Effector CD8-positive, alpha-beta T cell (primary cell): ENCODE data around the gene CERKL.
"Not testable (repeated sequence)": the region's sequence is repeated elsewhere in the genome, so short reads cannot be mapped to it uniquely, and the experiment has no call there.

ENCODE experiments used
- DNase-seq: peaks from one replicate; lab custom pipeline; 2025; lab: John Stamatoyannopoulos, UW
- total RNA-seq, 4 experiments: gene quantifications; one replicate each; lab custom pipeline; 2026; lab: John Stamatoyannopoulos, UW

The CERKL gene, protein sequence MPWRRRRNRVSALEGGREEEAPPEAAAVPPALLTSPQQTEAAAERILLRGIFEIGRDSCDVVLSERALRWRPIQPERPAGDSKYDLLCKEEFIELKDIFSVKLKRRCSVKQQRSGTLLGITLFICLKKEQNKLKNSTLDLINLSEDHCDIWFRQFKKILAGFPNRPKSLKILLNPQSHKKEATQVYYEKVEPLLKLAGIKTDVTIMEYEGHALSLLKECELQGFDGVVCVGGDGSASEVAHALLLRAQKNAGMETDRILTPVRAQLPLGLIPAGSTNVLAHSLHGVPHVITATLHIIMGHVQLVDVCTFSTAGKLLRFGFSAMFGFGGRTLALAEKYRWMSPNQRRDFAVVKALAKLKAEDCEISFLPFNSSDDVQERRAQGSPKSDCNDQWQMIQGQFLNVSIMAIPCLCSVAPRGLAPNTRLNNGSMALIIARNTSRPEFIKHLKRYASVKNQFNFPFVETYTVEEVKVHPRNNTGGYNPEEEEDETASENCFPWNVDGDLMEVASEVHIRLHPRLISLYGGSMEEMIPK
- total RNA-seq: 0 to 0.24 (median 0.09) reads per million in 4 experiments

DNA sequence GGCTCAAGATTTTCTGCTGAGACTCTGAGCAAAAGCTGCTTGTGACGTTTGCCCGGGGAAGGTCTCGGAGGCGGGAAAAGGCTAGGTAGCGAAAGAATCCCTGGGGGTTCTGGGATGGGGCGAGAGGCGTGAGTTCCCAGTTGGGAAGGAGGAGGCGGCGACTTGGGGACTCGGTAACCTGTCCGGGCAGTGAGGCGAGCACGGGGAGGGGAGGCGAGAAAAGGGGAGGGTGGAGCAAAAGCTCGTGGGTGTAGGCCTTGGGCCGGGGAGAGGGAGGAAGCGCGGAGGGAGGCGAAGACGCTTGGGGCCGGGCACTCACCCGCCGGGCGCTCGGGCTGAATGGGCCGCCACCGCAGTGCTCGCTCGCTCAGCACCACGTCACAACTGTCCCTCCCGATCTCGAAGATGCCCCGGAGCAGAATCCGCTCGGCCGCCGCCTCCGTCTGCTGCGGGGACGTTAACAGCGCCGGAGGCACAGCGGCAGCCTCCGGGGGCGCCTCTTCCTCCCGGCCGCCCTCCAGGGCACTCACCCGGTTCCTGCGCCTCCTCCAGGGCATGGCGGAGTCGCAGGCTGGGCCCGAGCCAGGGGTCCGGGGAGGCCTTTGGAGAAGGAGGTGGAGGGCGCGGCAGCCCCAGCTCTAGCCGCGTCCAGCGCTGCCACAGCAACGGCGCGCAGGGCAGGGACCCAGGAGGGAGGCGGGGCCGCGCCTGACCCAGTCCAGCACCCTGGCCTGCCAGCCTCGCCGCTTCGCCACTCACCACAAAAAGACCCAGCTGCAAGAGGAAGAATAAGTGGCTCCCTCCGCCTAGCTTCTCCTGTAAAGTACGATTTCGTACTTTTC, at the start of gene CERKL:
Gene CERKL (minus strand): TSS at position 656 of the 842 bp plus-strand sequence. CDS start 99 bp downstream, at position 557.
- no peak for DNase-seq

DNA sequence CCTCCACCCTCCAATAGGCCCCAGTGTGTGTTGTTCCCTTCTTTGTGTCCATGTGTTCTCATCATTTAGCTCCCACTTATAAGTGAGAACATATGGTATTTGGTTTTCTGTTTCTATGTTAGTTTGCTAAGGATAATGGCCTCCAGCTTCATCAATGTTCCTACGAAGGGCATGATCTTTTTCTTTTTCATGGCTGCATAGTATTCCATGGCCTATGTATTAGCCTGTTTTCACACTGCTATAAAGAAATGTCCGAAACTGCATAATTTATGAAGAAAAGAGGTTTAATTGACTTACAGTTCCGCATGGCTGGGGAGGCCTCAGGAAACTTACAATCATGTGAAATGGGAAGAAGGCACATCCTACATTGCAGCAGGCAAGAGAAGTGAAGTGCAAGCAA, 45.6 kb upstream of the CERKL start:
- DNase-seq: not testable (repeated sequence)

DNA sequence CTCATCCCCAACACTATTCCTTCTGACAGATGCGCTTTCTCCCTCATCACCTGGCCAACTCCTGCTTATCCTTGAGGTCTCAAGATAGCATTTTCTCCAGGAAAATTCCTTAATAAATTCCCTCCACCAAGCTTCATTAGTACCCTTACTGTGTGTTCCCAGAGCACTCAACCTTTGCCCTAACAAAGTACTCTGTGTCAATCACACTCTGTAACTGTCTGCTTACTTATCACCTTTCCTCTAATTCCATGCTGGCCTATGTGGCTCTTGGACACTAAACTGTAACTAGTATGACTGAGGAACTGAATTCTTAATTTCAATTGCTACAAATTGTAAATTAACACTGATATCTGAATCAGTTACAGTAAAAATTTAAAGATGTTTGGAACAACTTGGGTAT, 41.3 kb upstream of the CERKL start:
- DNase-seq: no peak

GRCh38 chr2:181697571-181697970, 40.7 kb upstream of the CERKL start:
- DNase-seq: no peak

GRCh38 chr2:181697126-181697525, 40.2 kb upstream of the CERKL start:
- no peak for DNase-seq

DNA sequence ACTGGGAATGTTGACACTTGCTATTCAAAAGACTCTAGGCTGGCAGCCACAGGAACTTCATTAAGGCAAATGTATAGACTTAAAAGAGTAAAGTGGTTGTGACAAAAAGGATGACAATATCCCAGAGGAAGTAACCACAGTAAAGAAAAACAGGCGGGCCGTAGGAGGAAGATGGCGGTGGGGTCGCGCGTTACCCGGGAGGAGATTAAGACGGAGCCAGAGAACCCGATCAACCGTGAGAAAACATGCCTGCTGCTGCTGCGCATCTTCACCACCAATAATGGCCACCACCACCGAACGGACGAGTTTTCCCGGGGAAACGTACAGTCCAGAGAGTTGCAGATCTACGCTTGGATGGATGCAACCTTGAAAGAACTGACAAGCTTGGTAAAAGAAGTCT, 37.4 kb upstream of the CERKL start:
- DNase-seq: no peak

- no peak for DNase-seq
These were observed 34.0 kb upstream of the CERKL start for GRCh38 chr2:181690860-181691259.

DNA sequence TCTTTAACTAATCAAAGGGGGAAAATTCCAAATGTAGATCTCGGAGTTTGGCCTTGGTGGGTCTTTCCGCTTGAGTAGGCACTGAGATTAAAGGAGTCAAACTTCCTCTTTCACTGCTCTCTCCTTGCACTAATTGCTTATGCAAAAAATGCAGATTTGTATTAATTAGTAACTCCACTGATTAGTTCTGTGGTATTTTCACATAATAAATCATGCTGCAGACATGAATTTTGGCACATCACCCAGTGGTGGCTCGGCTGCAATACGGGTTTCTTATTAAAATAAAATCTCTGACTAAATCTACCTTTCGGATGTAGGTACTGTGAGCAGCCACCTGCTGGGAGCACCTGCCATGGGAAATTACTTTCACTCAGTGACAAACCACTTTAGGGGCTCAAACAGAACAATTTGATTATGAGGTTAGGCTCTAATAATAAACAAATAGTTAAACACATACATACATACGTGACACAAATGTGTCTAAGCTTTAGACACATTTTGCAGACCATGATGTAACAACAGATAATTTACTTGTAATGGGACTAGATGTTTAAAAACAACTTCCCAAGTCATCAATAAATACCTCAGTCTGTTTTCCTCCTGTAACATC, 29.8 kb upstream of the CERKL start:
- no peak for DNase-seq

GRCh38 chr2:181685150-181685688, 28.3 kb upstream of the CERKL start:
- DNase-seq: no peak

DNA sequence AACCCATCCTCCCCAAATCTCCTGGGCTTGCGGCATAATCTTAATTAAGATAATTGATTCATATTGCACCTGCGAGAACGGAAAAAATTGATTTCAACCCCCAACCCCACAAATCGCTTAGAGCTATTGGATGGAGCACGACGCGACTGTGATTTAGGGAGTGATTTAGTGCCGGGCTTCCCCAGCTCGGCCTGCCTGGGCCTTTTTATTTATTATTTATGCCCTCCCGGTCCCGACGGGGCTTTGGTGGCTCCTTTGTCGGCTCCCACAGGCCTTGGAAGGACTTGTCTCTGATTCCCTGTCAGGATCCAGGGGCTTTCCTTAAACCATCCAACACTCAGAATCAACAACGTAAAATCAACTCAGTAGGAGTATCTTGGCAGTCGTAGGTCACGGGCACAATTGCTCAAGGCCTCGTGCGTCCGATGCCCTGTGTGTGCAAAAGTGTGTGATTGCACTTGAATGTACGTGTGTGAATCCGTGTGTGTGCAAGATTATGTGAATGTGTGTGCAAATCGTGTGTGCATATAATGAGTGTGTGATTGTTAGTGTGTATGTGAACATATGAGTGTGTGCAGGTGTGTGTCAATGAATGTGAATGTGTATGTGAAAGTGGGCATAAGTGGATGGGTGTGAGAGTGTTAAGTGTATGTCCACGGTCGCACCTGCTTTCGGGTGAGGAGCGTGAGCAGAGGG, 27.7 kb upstream of the CERKL start:
- DNase-seq: no peak

DNA sequence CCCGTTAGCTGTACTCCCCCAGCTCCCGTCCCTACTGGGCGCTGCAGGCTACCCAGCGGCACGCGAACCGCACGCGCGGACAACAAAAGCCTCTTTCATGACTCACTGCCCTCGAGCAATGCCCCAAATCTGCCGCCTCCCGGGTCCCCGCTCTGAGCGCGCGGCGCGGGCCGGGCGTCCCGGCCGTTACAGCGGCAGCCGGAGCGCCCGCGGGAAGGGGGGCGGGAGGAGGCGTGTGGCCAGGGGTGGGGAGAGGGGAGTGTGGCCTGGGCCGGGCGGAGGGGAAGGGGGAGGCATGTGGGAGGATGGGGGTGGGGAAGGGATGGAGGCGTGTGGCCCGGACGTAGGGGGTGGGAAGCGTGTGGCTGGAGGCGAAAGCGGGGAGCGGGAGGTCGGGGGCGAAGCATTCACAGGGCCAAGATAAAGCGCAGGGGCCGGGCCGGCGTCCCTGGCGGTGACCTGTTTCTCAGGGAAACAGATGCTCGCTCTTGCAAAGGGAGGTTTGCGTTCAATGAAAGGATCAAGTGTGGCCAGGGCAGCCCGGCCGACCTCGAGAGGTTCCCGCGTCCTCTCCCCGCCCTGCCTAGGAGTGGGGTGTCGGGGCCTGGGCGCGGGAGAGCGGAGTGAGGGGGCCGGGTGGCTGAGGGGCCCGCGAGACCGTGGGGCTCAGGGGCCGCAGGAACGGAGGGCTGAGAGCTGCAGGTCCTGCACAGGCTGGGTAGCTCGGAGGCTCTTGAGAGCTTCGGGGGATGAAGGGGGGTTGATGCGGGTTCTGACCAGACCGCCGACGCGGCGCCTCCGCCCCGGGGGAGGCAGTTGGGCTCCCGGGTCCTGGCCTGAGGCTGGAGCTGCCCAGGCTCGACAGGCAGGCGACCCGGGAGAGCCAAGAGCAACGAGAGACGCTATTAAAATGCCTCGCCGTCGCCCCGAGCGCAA, 26.9 kb upstream of the CERKL start:
- DNase-seq: no peak

DNA sequence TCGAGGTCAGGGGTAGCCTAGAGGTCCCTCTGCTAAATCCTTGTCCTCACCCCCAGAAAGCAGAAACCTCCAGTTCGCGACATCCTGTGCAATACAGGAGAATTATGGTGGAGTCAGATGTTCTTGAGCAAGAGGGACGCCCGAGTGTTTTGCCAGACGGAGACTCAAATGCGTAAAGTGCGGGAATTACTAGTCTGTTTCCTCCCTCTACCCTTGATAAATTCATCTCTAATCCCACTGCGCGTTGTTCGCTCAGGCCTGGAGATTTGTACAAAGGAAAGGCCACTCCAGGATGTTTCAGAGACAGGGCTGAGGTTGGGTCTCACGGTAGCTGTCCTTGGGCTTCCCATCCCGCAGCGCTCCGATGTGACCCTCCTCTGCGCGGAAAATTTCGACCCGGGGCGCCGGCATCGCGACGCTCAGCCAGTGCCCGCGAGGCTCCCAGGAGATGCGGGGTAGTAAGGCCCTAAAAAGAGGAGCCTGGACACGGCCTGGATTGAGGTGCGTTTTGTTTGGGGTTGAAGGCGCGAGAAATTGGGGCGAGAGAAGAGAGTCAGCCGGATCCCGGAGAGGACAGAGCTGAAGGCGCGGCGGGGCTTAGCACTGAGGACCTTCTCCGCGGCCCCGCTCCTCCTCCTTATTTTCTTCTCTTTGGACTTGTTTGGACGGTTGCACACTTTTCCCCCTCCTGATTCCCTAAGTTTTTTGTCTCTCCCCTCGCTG, 26.1 kb upstream of the CERKL start:
- DNase-seq: no peak

DNA sequence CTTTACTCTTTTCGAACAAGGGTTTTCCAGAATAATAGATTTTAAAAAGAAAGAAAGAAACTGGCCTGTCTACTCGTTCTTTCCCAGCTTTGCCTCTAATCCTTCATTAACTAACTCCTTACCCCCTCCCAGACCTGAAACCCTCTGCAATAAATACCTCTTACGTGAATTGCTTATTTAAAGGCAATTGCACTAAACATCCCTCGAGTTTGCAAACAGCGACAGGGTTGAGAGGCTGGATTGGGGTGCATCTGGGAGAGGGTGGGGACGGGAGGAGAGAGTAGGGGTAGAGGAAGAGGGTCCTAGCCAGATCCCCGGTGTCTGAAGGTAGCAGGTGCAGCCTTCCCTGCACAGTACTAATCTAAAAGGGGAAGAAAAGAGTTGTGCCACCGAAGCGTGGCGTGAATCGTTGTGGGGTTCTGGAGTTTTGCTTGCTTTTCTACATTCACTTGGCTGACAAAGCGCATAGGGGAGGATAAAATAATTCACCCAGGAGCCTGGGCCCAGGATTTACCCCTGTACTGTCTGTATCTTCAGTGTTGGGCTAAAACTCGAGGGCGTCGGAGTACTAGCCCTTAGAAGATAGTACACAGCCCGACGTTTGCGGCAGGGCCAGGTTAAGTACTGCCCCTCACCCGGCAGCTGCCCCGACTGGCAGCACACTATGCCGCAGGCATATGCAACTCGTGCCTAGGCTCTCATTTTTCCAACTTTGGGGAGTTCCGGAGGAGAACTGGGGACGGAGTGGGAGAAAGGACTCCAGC, 25.3 kb upstream of the CERKL start:
- DNase-seq: no peak

- no peak for DNase-seq
These were observed 24.3 kb upstream of the CERKL start for GRCh38 chr2:181680937-181681811.

DNA sequence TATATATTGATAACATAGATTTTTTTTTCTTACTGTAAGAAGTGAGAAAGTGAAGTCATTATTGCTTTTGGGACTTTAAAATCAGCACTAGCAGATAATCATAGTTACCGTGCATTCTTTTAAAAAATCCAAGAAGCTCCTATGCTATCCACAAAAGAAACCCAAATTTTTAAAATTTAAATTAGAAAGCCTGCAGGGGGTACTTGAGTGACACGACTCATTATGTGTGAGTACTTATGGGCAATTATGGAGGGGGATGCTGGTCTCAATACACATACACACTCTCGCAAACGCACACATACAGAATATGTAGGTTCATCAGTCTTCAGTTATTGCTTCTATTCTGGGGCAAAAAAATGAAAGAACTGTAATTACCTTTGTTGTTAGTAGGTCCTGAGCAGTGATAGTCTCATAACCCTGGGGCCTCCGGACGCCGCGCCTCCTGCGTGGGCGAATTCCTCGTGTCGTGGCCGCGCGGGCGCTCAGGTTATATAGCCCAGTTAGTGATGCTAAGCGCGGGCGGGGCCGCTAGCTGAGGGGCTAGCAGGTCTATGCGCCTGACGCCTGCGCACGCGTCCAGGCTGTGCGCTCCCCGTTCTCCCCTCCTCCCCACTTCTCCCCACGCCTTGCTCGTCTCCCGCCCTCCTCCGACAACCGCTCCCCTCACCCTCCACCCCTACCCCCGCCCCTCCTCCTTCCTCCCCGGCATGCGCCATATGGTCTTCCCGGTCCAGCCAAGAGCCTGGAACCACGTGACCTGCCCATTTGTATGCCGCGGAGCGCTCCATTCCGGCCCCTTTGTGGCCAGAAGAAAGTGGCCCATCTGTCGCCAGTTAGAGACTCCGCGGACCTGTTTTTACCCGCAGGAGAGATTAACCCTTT, 23.4 kb upstream of the CERKL start, which contains the start of gene NEUROD1:
Gene NEUROD1 (minus strand): TSS at position 463 of the 882 bp plus-strand sequence. CDS start 1,657 bp downstream, outside the sequence.
- DNase-seq: no peak

GRCh38 chr2:181679544-181679979, 22.7 kb upstream of the CERKL start:
- no peak for DNase-seq
